Measurements from ENCODE around the gene TRABD2B. TPM values are rescaled to one million over a fixed set of nuclear protein-coding genes. Genes with fewer than 3 reads are reported as not detected.

The TRABD2B gene
- total RNA-seq, 1 donor from 2014 or later: 0.64 TPM

DNA sequence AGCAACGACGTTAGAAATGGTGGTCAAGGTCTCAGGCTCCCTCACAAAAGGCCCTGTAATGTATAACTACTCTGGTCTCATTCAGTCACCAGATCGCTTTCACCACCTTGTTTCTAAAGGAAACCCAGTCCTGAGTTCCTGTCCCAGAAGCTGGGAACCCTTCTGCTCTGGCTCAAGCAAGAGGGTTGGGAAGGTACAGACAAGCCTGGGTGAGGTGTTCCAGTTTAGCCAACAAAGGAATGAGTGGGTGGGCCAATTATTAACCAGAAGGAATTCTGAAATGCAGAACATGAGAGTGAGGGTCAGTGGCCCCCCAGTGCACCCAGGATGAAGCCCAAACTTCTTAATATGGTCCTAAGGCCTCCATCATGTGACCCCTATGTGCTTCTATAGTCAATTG, 17.5 kb downstream of the TRABD2B start:
- H3K36me3 Mint-ChIP-seq (ENCODE audit: unreplicated experiment): peaks cover 5% of the 10 kb centered on the region
- DNase-seq: no peak
- peaks cover 9% of the 10 kb centered on the region for H3K27me3 Mint-ChIP-seq (ENCODE audit: unreplicated experiment)
- H3K4me3 Mint-ChIP-seq (ENCODE audit: unreplicated experiment): no peak overlapping the region
- peaks cover 6% of the 10 kb centered on the region for H3K4me1 Mint-ChIP-seq (ENCODE audit: low read depth, unreplicated experiment)
- TF ChIP-seq, protein P1, sequence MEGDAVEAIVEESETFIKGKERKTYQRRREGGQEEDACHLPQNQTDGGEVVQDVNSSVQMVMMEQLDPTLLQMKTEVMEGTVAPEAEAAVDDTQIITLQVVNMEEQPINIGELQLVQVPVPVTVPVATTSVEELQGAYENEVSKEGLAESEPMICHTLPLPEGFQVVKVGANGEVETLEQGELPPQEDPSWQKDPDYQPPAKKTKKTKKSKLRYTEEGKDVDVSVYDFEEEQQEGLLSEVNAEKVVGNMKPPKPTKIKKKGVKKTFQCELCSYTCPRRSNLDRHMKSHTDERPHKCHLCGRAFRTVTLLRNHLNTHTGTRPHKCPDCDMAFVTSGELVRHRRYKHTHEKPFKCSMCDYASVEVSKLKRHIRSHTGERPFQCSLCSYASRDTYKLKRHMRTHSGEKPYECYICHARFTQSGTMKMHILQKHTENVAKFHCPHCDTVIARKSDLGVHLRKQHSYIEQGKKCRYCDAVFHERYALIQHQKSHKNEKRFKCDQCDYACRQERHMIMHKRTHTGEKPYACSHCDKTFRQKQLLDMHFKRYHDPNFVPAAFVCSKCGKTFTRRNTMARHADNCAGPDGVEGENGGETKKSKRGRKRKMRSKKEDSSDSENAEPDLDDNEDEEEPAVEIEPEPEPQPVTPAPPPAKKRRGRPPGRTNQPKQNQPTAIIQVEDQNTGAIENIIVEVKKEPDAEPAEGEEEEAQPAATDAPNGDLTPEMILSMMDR (IDR thresholded peaks at IDR 0.05; ENCODE audit: partially characterized antibody, unreplicated experiment): no peak
- H3K9me3 Mint-ChIP-seq (ENCODE audit: unreplicated experiment): peaks cover 2% of the 10 kb centered on the region
- no peak overlapping the region for H3K27ac Mint-ChIP-seq (ENCODE audit: unreplicated experiment)

DNA sequence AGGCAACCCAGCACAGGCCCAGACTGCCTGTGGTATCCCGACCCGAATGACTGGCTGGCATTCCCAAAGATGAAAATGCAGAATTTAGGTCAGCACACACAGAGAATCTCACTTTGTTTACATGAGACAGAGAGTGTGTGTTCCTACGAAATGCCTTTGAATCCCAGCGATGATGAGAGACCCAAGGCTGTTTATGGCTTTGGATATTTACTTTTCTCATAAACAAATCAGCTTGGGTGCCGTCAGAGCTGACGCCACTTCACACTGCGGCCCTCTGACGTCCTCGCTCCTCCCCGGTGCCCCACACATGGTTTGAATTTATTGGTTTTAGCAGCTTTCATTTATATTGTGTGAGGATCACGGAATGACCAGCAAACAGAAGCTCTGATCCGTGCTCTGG, 18.7 kb downstream of the TRABD2B start:
- Mint-ChIP-seq H3K36me3 (ENCODE audit: unreplicated experiment) (peaks cover 5% of the 10 kb centered on the region), H3K27ac (ENCODE audit: unreplicated experiment) (no peak overlapping the region), H3K9me3 (ENCODE audit: unreplicated experiment) (peaks cover 1% of the 10 kb centered on the region), H3K4me1 (ENCODE audit: low read depth, unreplicated experiment) (no peaks in the 10 kb centered on the region), H3K27me3 (ENCODE audit: unreplicated experiment) (peaks cover 6% of the 10 kb centered on the region), H3K4me3 (ENCODE audit: unreplicated experiment) (no peak overlapping the region)
- TF ChIP-seq, protein P1 (IDR thresholded peaks at IDR 0.05; ENCODE audit: partially characterized antibody, unreplicated experiment): no peak
- DNase-seq: no peak

DNA sequence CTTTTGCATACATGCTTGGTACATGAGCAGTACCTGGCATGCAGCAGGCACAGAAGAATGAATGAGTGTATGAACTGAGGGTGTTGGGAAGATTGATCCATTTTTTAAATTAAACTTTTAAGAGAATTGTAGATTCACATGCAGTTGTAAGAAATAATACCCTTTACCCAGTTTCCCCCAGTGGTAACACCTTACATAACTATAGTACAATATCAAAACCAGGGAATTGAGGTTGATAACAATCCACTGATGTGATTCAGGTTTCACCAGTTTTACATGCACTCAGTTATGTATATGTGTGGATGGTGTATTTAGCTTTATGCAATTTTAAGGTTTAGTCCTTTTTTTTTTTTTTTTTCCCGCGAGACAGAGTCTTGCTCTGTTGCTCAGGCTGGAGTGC, 20.5 kb downstream of the TRABD2B start:
- Mint-ChIP-seq H3K27ac (ENCODE audit: unreplicated experiment) (no peak overlapping the region), H3K36me3 (ENCODE audit: unreplicated experiment) (peaks cover 5% of the 10 kb centered on the region), H3K27me3 (ENCODE audit: unreplicated experiment) (peaks cover 6% of the 10 kb centered on the region), H3K4me3 (ENCODE audit: unreplicated experiment) (no peak overlapping the region), H3K9me3 (ENCODE audit: unreplicated experiment) (peaks cover 1% of the 10 kb centered on the region), H3K4me1 (ENCODE audit: low read depth, unreplicated experiment) (no peaks in the 10 kb centered on the region)
- TF ChIP-seq, protein P1 (IDR thresholded peaks at IDR 0.05; ENCODE audit: partially characterized antibody, unreplicated experiment): no peak
- DNase-seq: no peak

DNA sequence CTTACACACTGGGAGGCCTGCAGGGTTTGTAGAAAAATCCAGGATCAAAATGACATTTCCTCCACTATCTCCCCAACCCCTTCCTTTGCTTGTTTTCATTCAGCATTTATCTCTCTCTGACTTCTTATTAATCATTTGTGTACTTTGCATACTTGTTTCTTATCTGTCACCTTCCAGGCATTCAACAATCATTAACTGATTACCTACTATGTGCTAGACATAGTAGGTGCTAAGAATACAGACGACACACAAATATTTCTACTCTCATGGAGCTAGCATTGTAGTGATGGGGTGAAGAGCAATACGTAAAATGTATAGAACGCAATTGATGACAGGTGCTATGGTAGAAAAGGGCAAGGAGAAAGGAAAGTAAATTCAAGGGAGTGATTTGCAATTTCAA, 20.9 kb downstream of the TRABD2B start:
- peaks cover 5% of the 10 kb centered on the region for H3K36me3 Mint-ChIP-seq (ENCODE audit: unreplicated experiment)
- H3K4me1 Mint-ChIP-seq (ENCODE audit: low read depth, unreplicated experiment): no peaks in the 10 kb centered on the region
- H3K27me3 Mint-ChIP-seq (ENCODE audit: unreplicated experiment): peaks cover 6% of the 10 kb centered on the region
- TF ChIP-seq, protein P1 (IDR thresholded peaks at IDR 0.05; ENCODE audit: partially characterized antibody, unreplicated experiment): no peak
- no peak overlapping the region for H3K27ac Mint-ChIP-seq (ENCODE audit: unreplicated experiment)
- H3K9me3 Mint-ChIP-seq (ENCODE audit: unreplicated experiment): peaks cover 1% of the 10 kb centered on the region
- H3K4me3 Mint-ChIP-seq (ENCODE audit: unreplicated experiment): no peak overlapping the region
- no peak for DNase-seq

DNA sequence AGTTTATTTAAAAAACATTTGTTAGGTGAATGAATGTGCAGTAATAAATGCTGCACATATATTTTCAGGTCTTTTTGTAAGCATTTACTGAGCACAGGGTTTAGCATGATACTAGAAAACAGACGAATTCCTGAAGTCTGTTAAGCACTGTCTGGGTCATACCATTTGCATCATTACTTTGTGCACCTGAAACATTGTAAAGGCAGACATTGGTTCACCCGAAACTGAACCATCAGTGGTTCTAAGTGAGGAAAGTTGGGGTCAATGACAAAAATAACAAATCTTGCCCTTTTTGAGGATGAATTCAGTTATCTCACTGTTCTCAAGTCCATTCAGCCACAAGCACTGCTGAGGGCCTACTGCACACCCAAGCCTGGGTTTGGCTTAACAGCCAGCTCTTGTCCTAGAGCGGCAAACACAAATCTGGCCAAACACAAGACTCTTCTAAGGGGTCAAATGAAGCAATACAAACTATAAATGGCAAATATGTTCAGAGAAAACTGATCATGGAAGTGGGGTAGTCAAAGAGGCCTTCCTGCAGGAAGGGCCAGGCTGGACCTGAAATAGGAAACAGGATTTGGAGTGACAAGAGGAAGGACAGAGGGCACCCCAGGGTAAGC, 21.8 kb downstream of the TRABD2B start:
- Mint-ChIP-seq H3K27ac (ENCODE audit: unreplicated experiment) (no peak overlapping the region), H3K4me1 (ENCODE audit: low read depth, unreplicated experiment) (no peaks in the 10 kb centered on the region), H3K36me3 (ENCODE audit: unreplicated experiment) (no peaks in the 10 kb centered on the region), H3K27me3 (ENCODE audit: unreplicated experiment) (peaks cover 2% of the 10 kb centered on the region), H3K4me3 (ENCODE audit: unreplicated experiment) (no peak overlapping the region), H3K9me3 (ENCODE audit: unreplicated experiment) (no peaks in the 10 kb centered on the region)
- no peak for DNase-seq
- TF ChIP-seq, protein P1 (IDR thresholded peaks at IDR 0.05; ENCODE audit: partially characterized antibody, unreplicated experiment): no peak
